MM.1S (cell line): ENCODE measurements around the gene ZNF507.

Source experiments
- DNase-seq: peaks from one replicate; pipeline ENCODE4 v3.0.0-alpha.2; 2015
- H2AFZ ChIP-seq: fragments of 300-600 bp; sonication (generic); 2 replicates; pipeline ENCODE4 v1.6.0; 2016; ENCODE audit warnings: antibody characterized with exemption, low read length
- H3F3A ChIP-seq: fragments of 300-600 bp; sonication (generic); 2 replicates; pipeline ENCODE4 v1.6.1; 2016; ENCODE audit warnings: mild to moderate bottlenecking, antibody characterized with exemption, low read length, moderate library complexity, mixed read lengths; ENCODE audit not compliant: insufficient read depth
- H3K27ac ChIP-seq: fragments of 300-600 bp; sonication (generic); 2 replicates; pipeline ENCODE4 v1.5.1; 2016; ENCODE audit warnings: mild to moderate bottlenecking, low read length
- H3K27me3 ChIP-seq: fragments of 300-600 bp; sonication (generic); replicated peaks from 2 replicates; pipeline ENCODE4 v1.6.0; 2016; ENCODE audit warnings: low read length; ENCODE audit not compliant: insufficient read depth
- H3K36me3 ChIP-seq: fragments of 300-600 bp; sonication (generic); replicated peaks from 2 replicates; pipeline ENCODE4 v1.6.1; 2016; ENCODE audit warnings: mild to moderate bottlenecking, low read length, mixed read lengths; ENCODE audit not compliant: insufficient read depth
- H3K4me1 ChIP-seq: fragments of 300-600 bp; sonication (generic); 2 replicates; pipeline ENCODE4 v1.6.1; 2016; ENCODE audit warnings: low read length, mixed read lengths
- H3K4me2 ChIP-seq: fragments of 300-600 bp; sonication (generic); 2 replicates; pipeline ENCODE4 v1.6.0; 2016; ENCODE audit warnings: low read depth, low read length
- H3K4me3 ChIP-seq: fragments of 300-600 bp; sonication (generic); 2 replicates; pipeline ENCODE4 v1.5.1; 2016; ENCODE audit warnings: low read length, mixed read lengths
- H3K79me2 ChIP-seq: fragments of 300-600 bp; sonication (generic); 2 replicates; pipeline ENCODE4 v1.6.1; 2016; ENCODE audit warnings: mixed run types, low read length, mixed read lengths
- H3K9ac ChIP-seq: fragments of 300-600 bp; sonication (generic); 2 replicates; pipeline ENCODE4 v1.6.1; 2016; ENCODE audit warnings: low read length, mixed read lengths
- H3K9me2 ChIP-seq: fragments of 300-600 bp; sonication (generic); replicated peaks from 2 replicates; pipeline ENCODE4 v1.6.1; 2016; ENCODE audit warnings: mild to moderate bottlenecking, low read length, mixed read lengths; ENCODE audit not compliant: insufficient read depth
- H3K9me3 ChIP-seq: fragments of 300-600 bp; sonication (generic); replicated peaks from 2 replicates; pipeline ENCODE4 v1.6.1; 2016; ENCODE audit warnings: mild to moderate bottlenecking, low read length, mixed read lengths; ENCODE audit not compliant: insufficient read depth
- H4K20me1 ChIP-seq: fragments of 300-600 bp; sonication (generic); 2 replicates; pipeline ENCODE4 v1.6.1; 2016; ENCODE audit warnings: mild to moderate bottlenecking, low read length, moderate library complexity, mixed read lengths; ENCODE audit not compliant: insufficient read depth
- CTCF ChIP-seq: fragments of 300-600 bp; sonication (generic); IDR thresholded peaks from 2 replicates; pipeline ENCODE4 v1.5.1; 2016; ENCODE audit warnings: antibody characterized with exemption, low read length, mixed read lengths
- EZH2 ChIP-seq: fragments of 300-600 bp; sonication (generic); optimal IDR thresholded peaks from 2 replicates; pipeline ENCODE3; 2017; ENCODE audit warnings: low read depth, mild to moderate bottlenecking, antibody characterized with exemption, low read length, mixed read lengths
- EZH2phosphoT487 ChIP-seq: fragments of 300-600 bp; sonication (generic); IDR thresholded peaks from 2 replicates; pipeline ENCODE4 v1.6.1; 2018; ENCODE audit warnings: antibody characterized with exemption, low read length

ZNF507 gene

GRCh38 chr19:32436692-32437091, 91.3 kb downstream of the ZNF507 start:
- Histone ChIP-seq H3K4me2 (no peak overlapping the region), H3K9ac (no peak overlapping the region), H4K20me1 (no peaks in the 10 kb centered on the region), H3K9me2 (no peaks in the 10 kb centered on the region), H3K36me3 (no peaks in the 10 kb centered on the region), H3K4me1 (no peaks in the 10 kb centered on the region), H3K4me3 (no peak overlapping the region), H3K27me3 (no peaks in the 10 kb centered on the region), H3K9me3 (no peaks in the 10 kb centered on the region), H3K79me2 (no peaks in the 10 kb centered on the region), H3F3A (no peaks in the 10 kb centered on the region), H2AFZ (no peak overlapping the region), H3K27ac (no peak overlapping the region)
- DNase-seq: no peak
- TF ChIP-seq EZH2phosphoT487: no peak
- TF ChIP-seq CTCF: no peak
- no peak for TF ChIP-seq EZH2

DNA sequence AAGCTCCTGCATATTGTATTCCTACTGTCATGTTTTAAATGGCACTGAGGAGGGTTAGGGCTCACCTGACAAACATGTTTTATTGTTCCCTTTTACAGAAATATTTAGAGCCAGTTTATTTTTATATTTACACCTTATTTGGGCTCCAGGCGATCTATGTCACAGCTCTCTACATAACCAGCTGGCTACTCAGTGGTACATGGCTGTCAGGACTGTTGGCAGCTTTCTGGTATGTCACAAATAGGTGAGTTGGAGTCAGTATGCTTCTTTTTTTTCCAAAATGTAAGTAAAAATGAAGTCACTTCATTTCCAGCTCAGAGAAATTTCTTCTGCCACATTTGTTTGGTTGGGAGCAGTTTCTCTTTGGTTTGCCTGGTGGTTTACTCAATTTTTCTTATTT, 91.7 kb downstream of the ZNF507 start:
- no peaks in the 10 kb centered on the region for H3K9me2 ChIP-seq
- no peaks in the 10 kb centered on the region for H3K9me3 ChIP-seq
- no peak overlapping the region for H3K4me3 ChIP-seq
- no peak for DNase-seq
- no peak overlapping the region for H3K4me2 ChIP-seq
- H3K27me3 ChIP-seq: no peaks in the 10 kb centered on the region
- H3F3A ChIP-seq: no peaks in the 10 kb centered on the region
- no peaks in the 10 kb centered on the region for H4K20me1 ChIP-seq
- H2AFZ ChIP-seq: no peak overlapping the region
- H3K9ac ChIP-seq: no peak overlapping the region
- H3K27ac ChIP-seq: no peak overlapping the region
- no peaks in the 10 kb centered on the region for H3K36me3 ChIP-seq
- H3K79me2 ChIP-seq: no peaks in the 10 kb centered on the region
- TF ChIP-seq EZH2 (no peak), EZH2phosphoT487 (no peak)
- no peaks in the 10 kb centered on the region for H3K4me1 ChIP-seq
